Measurements from ENCODE around the gene SDHC. TPM values are rescaled to one million over a fixed set of nuclear protein-coding genes. Genes with fewer than 3 reads are reported as not detected.

SDHC gene
- total RNA-seq, 4 donors from 2014 or later, result 22.9 to 66.3 (median 49.3) TPM

DNA sequence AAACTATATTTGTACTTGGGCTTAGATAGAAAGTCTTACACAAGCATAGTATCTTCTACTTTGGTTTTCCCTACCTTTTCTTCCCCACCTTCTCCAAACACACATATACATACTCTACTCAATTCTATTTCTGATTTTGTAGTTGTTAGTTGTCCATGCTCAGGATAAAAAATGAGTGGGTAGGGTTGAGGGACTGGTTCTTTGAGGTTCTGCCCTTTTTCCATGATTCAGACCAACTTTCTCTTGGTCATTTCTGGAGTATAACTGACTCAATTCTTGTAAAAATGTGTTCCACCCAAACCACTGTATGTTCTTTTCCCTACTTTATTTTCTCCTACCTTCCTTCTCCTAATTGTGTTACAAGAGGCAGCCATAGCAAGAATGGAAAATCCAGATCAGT, 50.2 kb downstream of the SDHC start:
- no peak for DNase-seq (ENCODE audit: low spot score)
- no peak for ATAC-seq (ENCODE audit: low FRiP score)
- TF ChIP-seq, protein P1, sequence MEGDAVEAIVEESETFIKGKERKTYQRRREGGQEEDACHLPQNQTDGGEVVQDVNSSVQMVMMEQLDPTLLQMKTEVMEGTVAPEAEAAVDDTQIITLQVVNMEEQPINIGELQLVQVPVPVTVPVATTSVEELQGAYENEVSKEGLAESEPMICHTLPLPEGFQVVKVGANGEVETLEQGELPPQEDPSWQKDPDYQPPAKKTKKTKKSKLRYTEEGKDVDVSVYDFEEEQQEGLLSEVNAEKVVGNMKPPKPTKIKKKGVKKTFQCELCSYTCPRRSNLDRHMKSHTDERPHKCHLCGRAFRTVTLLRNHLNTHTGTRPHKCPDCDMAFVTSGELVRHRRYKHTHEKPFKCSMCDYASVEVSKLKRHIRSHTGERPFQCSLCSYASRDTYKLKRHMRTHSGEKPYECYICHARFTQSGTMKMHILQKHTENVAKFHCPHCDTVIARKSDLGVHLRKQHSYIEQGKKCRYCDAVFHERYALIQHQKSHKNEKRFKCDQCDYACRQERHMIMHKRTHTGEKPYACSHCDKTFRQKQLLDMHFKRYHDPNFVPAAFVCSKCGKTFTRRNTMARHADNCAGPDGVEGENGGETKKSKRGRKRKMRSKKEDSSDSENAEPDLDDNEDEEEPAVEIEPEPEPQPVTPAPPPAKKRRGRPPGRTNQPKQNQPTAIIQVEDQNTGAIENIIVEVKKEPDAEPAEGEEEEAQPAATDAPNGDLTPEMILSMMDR (IDR thresholded peaks at IDR 0.05), result no peak

DNA sequence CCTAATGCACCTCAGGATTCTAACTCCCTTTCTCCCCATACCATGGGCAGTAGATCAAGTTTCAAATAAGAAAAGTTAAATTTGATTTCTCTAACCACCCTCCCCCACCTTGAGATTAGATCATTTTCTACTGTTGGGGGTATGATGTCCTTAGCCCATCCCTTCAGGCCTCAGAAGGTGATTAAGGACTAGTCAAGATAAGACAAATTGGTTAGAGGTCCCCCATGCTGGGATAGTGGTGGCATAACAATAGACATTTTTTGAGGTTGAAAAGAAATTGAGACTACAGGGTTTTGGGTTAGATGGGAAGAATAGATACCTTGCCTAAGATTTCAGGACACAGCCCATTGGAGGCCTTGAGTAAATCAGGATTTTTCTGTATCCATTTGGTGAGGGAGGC, 51.0 kb downstream of the SDHC start:
- DNase-seq (ENCODE audit: low spot score), result no peak
- TF ChIP-seq, protein P1 (IDR thresholded peaks at IDR 0.05), result no peak
- ATAC-seq (ENCODE audit: low FRiP score), result no peak

DNA sequence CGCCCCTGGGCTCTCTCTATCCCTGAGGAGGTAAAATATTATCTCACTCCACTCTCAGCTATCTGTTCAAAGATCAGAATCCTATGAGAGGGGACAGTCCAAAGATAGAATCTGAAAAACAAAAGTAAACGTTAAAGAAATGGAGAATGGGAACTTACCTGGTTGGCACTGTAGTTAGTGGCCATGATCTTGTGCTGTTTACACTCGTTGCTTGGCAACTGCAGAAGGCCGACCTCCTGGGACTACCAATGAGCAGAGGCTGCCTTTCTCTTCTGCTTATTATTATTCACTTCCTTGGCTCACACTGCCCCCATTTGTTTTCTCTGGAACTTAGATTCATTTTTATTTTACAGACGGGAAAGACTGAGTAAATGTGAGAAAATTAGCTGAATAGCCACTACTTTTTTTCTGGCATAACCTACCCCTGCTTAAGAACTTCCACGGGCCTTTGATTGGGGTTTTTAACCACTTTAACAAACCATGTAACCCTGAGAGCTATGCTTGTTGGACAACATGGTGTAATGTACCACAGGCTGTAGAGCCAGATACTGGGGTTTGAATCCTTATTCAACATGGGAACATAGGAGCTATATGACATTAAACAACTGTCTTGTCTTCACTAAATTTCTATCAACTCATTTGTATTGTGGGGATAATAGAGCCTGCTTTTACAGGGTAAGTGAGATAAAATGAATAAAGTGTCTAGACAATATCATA, 53.7 kb downstream of the SDHC start, which contains the start of gene CFAP126:
Gene CFAP126, minus strand, starts transcription at position 193 of the 717 bp plus-strand sequence. Its CDS starts 8 bp downstream, at position 185.
- DNase-seq (ENCODE audit: low spot score) (no peak), ATAC-seq (ENCODE audit: low FRiP score) (peak; percentile 95)

DNA sequence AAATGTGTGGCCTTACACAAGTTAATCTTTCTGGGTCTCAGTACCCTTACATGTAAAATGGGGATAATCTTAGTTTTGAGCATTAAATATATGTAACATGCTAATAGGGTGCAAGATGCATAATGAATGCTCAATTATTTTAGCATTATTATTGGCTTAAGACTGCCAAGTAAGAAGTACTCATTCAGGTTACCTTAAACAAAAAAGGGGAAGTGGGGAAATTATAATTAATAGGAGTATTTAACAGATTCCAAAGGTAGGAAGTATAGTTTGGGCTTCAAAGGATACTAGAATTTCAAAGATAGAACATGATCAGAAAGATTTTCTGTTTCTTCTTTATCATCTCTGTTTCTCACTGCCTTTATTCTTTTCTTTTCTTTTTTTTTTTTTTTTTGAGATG, 59.3 kb downstream of the SDHC start:
- DNase-seq (ENCODE audit: low spot score), result no peak
- no peak for ATAC-seq (ENCODE audit: low FRiP score)
- TF ChIP-seq, protein P1 (IDR thresholded peaks at IDR 0.05), result no peak

More for the DNA sequence above, 53.7 kb downstream of the SDHC start, which contains the start of gene CFAP126:
- TF ChIP-seq, protein P1 (IDR thresholded peaks at IDR 0.05), result no peak

DNA sequence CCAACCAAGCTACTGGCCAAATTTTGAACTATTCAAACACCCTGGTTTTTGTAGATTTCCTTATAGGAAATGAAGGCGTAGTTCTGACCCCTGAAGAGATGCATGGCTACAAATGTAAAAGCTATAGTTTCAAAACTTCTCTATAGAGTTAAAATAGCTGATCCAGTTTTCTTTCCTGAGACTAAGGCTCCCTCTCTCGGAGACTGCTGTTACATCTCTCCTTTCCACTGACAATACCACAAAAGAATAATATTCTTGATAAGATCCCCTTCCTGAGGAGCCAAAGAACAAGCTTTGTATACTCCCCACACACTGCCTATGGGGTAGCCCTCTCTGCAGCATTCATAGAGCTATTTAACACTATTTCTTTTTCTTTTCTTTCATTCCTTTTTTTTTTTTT, 60.2 kb downstream of the SDHC start:
- TF ChIP-seq, protein P1 (IDR thresholded peaks at IDR 0.05), result no peak
- DNase-seq (ENCODE audit: low spot score) (no peak), ATAC-seq (ENCODE audit: low FRiP score) (no peak)

DNA sequence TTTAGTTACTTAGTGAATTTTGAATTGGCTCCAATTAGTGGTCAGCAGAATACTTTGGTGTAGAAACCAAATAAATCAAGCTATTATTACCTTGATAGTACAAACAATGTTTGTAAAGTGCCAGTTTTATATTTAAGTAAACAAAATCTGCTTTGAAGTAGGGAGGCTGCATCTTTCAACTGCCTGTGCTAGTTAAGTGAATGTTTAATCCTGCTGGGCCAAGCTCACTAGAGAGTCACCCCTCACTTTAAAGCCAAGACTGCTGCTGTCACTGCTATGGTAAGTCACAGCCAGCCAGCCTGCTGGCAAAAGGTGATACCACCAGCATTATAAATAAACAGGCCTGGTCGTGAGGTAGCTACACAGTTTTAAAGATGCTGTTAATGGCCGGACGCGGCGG, 63.8 kb downstream of the SDHC start:
- no peak for DNase-seq (ENCODE audit: low spot score)
- no peak for ATAC-seq (ENCODE audit: low FRiP score)
- TF ChIP-seq, protein P1 (IDR thresholded peaks at IDR 0.05), result no peak

DNA sequence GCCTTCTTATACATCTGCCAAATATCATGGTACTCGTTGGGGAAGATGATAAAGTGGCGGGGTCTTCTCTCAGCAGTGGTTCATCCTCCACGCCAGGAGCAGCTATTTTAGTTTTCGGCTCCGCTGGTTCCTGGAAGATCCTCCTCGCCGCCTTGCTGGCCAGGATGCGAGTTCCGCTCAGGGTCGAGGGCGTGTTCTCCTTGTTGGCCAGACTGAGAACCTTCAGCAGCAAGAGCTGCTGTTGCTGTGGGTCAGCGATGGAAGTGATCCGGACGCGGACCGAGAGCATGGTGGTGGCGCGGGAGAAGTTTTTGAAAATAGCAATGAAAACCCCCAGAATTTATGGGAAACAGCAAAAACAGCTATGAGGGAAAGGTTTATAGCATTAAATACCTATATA, 64.9 kb downstream of the SDHC start:
- ATAC-seq (ENCODE audit: low FRiP score) (no peak), DNase-seq (ENCODE audit: low spot score) (no peak)
- TF ChIP-seq, protein P1 (IDR thresholded peaks at IDR 0.05), result no peak
